H1 (cell line): ENCODE results near the gene ELL. TPM values are rescaled to one million over a fixed set of nuclear protein-coding genes. Genes with fewer than 3 reads are reported as not detected.

Experiments
- CTCF ChIA-PET: fragments of 300-600 bp; sonication (Branson Sonifier 250); formaldehyde crosslinking; loops from one replicate; lab custom pipeline; 2021; ENCODE audit not compliant: partially characterized antibody; lab: Charles Lee
- POLR2A ChIA-PET: fragments of 300-600 bp; sonication (Branson Sonifier 250); formaldehyde crosslinking; loops from one replicate; lab custom pipeline; 2021; ENCODE audit warnings: inconsistent platforms; ENCODE audit not compliant: partially characterized antibody; lab: Charles Lee
- DNase-seq, 2 experiments: peaks; one replicate each; pipeline versions ENCODE4 v3.0.0 to v3.0.0-alpha.2; 2010 to 2022; ENCODE audit warnings: low spot score in 2 of 2, low read depth in 1 of 2, mixed read lengths in 1 of 2
- FAIRE-seq: peaks from 2 replicates; lab custom pipeline; 2011; peaks lifted over from hg19 to GRCh38; lab: Jason Lieb, UNC
- H2AFZ ChIP-seq: 2 replicates; pipeline ENCODE4 v1.8.1; 2012; ENCODE audit warnings: low read length, inconsistent platforms
- H2AK5ac ChIP-seq: 2 replicates; pipeline ENCODE4 v1.6.1; 2013; ENCODE audit warnings: low read depth, low read length
- H2BK120ac ChIP-seq: replicated peaks from 2 replicates; pipeline ENCODE3; 2013; ENCODE audit warnings: low read depth, low read length, inconsistent platforms
- H2BK12ac ChIP-seq: 2 replicates; pipeline ENCODE4 v1.6.1; 2013; ENCODE audit warnings: low read depth, low read length
- H2BK15ac ChIP-seq: 2 replicates; pipeline ENCODE4 v1.6.1; 2013; ENCODE audit warnings: low read length
- H2BK20ac ChIP-seq: 2 replicates; pipeline ENCODE4 v1.6.1; 2013; ENCODE audit warnings: low read length
- H2BK5ac ChIP-seq: 2 replicates; pipeline ENCODE4 v1.6.1; 2013; ENCODE audit warnings: low read depth, low read length
- H3K14ac ChIP-seq: 2 replicates; pipeline ENCODE4 v1.6.1; 2013; ENCODE audit warnings: inconsistent platforms; ENCODE audit not compliant: insufficient read length
- H3K18ac ChIP-seq: 2 replicates; pipeline ENCODE4 v1.6.1; 2013; ENCODE audit warnings: low read length; ENCODE audit errors: extremely low read depth
- H3K23ac ChIP-seq: 2 replicates; pipeline ENCODE4 v1.6.1; 2013; ENCODE audit warnings: inconsistent platforms; ENCODE audit not compliant: insufficient read length
- H3K23me2 ChIP-seq: 2 replicates; pipeline ENCODE4 v1.6.1; 2013; ENCODE audit warnings: low read depth, low read length
- H3K27ac ChIP-seq: 2 replicates; pipeline ENCODE4 v1.6.1; 2011; ENCODE audit warnings: low read depth, low read length, inconsistent platforms
- H3K27me3 ChIP-seq, 4 experiments: replicated peaks in 1 of 4; 1 replicate in 1 of 4; 2 replicates in 3 of 4; pipeline versions ENCODE4 v1.6.1 to v1.8.1; 2011 to 2013; ENCODE audit warnings: low read length in 3 of 4, mild to moderate bottlenecking in 3 of 4, inconsistent platforms in 2 of 4, mixed read lengths in 2 of 4, moderate library complexity in 1 of 4; ENCODE audit not compliant: control insufficient read depth in 3 of 4, insufficient read depth in 3 of 4; ENCODE audit errors: extremely low read depth in 1 of 4
- H3K36me3 ChIP-seq, 4 experiments: 2 replicates each; pipeline versions ENCODE4 v1.6.1 to v1.8.1; 2011 to 2013; ENCODE audit warnings: mild to moderate bottlenecking in 4 of 4, low read length in 3 of 4, moderate library complexity in 2 of 4, control low read depth in 1 of 4, inconsistent platforms in 1 of 4; ENCODE audit not compliant: insufficient read depth in 4 of 4, control insufficient read depth in 2 of 4
- H3K4ac ChIP-seq: replicated peaks from 2 replicates; pipeline ENCODE3; 2013; ENCODE audit warnings: low read length, low read depth, mixed read lengths, inconsistent platforms; ENCODE audit not compliant: insufficient read length
- H3K4me1 ChIP-seq, 4 experiments: replicated peaks in 1 of 4; 1 replicate in 1 of 4; 2 replicates in 3 of 4; pipeline versions ENCODE4 v1.6.1 to v1.8.1; 2011 to 2013; ENCODE audit warnings: low read length in 3 of 4, inconsistent platforms in 2 of 4, mixed read lengths in 1 of 4; ENCODE audit not compliant: insufficient read depth in 4 of 4, control insufficient read depth in 3 of 4
- H3K4me2 ChIP-seq, 2 experiments: 2 replicates each; pipeline versions ENCODE4 v1.6.1 to v1.8.1; 2011 to 2013; ENCODE audit warnings: low read depth in 2 of 2, low read length in 2 of 2, control low read depth in 1 of 2, inconsistent platforms in 1 of 2, mild to moderate bottlenecking in 1 of 2; ENCODE audit not compliant: insufficient read depth in 1 of 2
- H3K4me3 ChIP-seq, 4 experiments: fragments of 200-600, 300-600 bp in 1 of 4; sonication (generic), shearing (Covaris generic), sonication (Bioruptor Twin) in 1 of 4; 2 replicates each; pipeline versions ENCODE4 v1.5.1 to v1.8.1; 2011 to 2016; ENCODE audit warnings: low read length in 4 of 4, low read depth in 3 of 4, control low read depth in 2 of 4, inconsistent platforms in 2 of 4, mild to moderate bottlenecking in 2 of 4, mixed read lengths in 1 of 4, moderate library complexity in 1 of 4; ENCODE audit not compliant: insufficient read depth in 2 of 4; ENCODE audit errors: extremely low read depth in 1 of 4
- H3K56ac ChIP-seq: replicated peaks from 2 replicates; pipeline ENCODE3; 2013; ENCODE audit warnings: low read depth, mild to moderate bottlenecking, mixed read lengths, low read length, inconsistent platforms; ENCODE audit not compliant: insufficient read length
- H3K79me1 ChIP-seq: 2 replicates; pipeline ENCODE4 v1.6.1; 2013; ENCODE audit warnings: low read depth, low read length, control low read depth
- H3K79me2 ChIP-seq, 2 experiments: 2 replicates each; pipeline versions ENCODE4 v1.6.1 to v1.8.1; 2012 to 2013; ENCODE audit warnings: low read length in 2 of 2, mild to moderate bottlenecking in 2 of 2, inconsistent platforms in 1 of 2; ENCODE audit not compliant: insufficient read depth in 2 of 2, control insufficient read depth in 1 of 2
- H3K9ac ChIP-seq, 4 experiments: replicated peaks in 1 of 4; 1 replicate in 1 of 4; 2 replicates in 3 of 4; pipeline versions ENCODE4 v1.6.1 to v1.8.1; 2011 to 2013; ENCODE audit warnings: low read depth in 3 of 4, low read length in 3 of 4, control low read depth in 2 of 4, mild to moderate bottlenecking in 2 of 4, moderate library complexity in 2 of 4, inconsistent platforms in 1 of 4; ENCODE audit errors: extremely low read depth in 1 of 4
- H3K9me3 ChIP-seq, 2 experiments: 2 replicates each; pipeline versions ENCODE4 v1.6.1 to v1.8.1; 2012 to 2013; ENCODE audit warnings: mild to moderate bottlenecking in 2 of 2, moderate library complexity in 2 of 2, control low read depth in 1 of 2, inconsistent platforms in 1 of 2, low read depth in 1 of 2, low read length in 1 of 2, mixed read lengths in 1 of 2; ENCODE audit not compliant: insufficient read depth in 2 of 2
- H4K20me1 ChIP-seq, 2 experiments: replicated peaks in 1 of 2; 2 replicates each; pipeline versions ENCODE3 to v1.8.1; 2011 to 2013; ENCODE audit warnings: inconsistent platforms in 2 of 2, low read length in 2 of 2, mild to moderate bottlenecking in 1 of 2; ENCODE audit not compliant: insufficient read depth in 2 of 2, control insufficient read depth in 1 of 2
- H4K5ac ChIP-seq: 2 replicates; pipeline ENCODE4 v1.6.1; 2013; ENCODE audit warnings: low read length, low read depth, mixed read lengths, inconsistent platforms; ENCODE audit not compliant: insufficient read length
- H4K8ac ChIP-seq: 2 replicates; pipeline ENCODE4 v1.8.0; 2013; ENCODE audit warnings: mild to moderate bottlenecking, moderate library complexity, low read length, inconsistent platforms; ENCODE audit not compliant: insufficient read depth; ENCODE audit errors: extremely low read depth
- H4K91ac ChIP-seq: replicated peaks from 2 replicates; pipeline ENCODE3; 2013; ENCODE audit warnings: low read length, mixed read lengths, inconsistent platforms; ENCODE audit not compliant: insufficient read length
- ASH2L ChIP-seq: fragments of 200-600, 300-600 bp; sonication (generic); IDR thresholded peaks from one replicate; pipeline ENCODE4 v1.7.1; 2017; ENCODE audit warnings: low read length
- BACH1 ChIP-seq: IDR thresholded peaks from 2 replicates; pipeline ENCODE4 v1.6.1; 2012; ENCODE audit warnings: low read length, improper control_type of control experiment
- CBX8 ChIP-seq: fragments of 300-800, 300-1000 bp; sonication (generic); IDR thresholded peaks from 2 replicates; pipeline ENCODE4 v1.7.1; 2016; ENCODE audit warnings: low read depth, low read length, borderline replicate concordance
- CTCF ChIP-seq, 3 experiments: IDR thresholded peaks; 1 replicate in 2 of 3; 2 replicates in 1 of 3; pipeline versions ENCODE4 v1.5.1 to v1.6.1; 2011; ENCODE audit warnings: low read length in 3 of 3, mild to moderate bottlenecking in 3 of 3, inconsistent platforms in 2 of 3, low read depth in 1 of 3, moderate library complexity in 1 of 3; ENCODE audit not compliant: insufficient read depth in 1 of 3; ENCODE audit errors: control extremely low read depth in 1 of 3
- GTF2F1 ChIP-seq: IDR thresholded peaks from 2 replicates; pipeline ENCODE4 v1.6.1; 2012; ENCODE audit warnings: low read depth, low read length, improper control_type of control experiment, borderline replicate concordance
- JUND ChIP-seq: IDR thresholded peaks from 2 replicates; pipeline ENCODE4 v1.6.1; 2011; ENCODE audit warnings: mild to moderate bottlenecking, improper control_type of control experiment, low read length
- KDM1A ChIP-seq: fragments of 200-600, 300-600 bp; sonication (generic); IDR thresholded peaks from 2 replicates; pipeline ENCODE4 v1.7.1; 2016; ENCODE audit warnings: mild to moderate bottlenecking, low read length, borderline replicate concordance
- SP2 ChIP-seq: IDR thresholded peaks from 2 replicates; pipeline ENCODE4 v1.6.1; 2012; ENCODE audit warnings: mild to moderate bottlenecking, low read length, inconsistent platforms
- SP4 ChIP-seq: IDR thresholded peaks from 2 replicates; pipeline ENCODE4 v1.6.1; 2012; ENCODE audit warnings: low read length, inconsistent platforms
- ZNF274 ChIP-seq: IDR thresholded peaks from 2 replicates; pipeline ENCODE4 v1.7.0; 2012; ENCODE audit warnings: low read length, borderline replicate concordance; ENCODE audit errors: extremely low read depth
- WGBS, 2 experiments: shearing (Covaris generic) in 1 of 2; methylation state at CpG; one replicate each; pipeline versions ENCODE4 v1.1.6 to v1.1.7; 2013 to 2015; ENCODE audit warnings: low lambda C conversion rate in 2 of 2, mixed read lengths in 2 of 2, inconsistent platforms in 1 of 2, low coverage in 1 of 2, missing lambda C conversion rate in 1 of 2; ENCODE audit not compliant: insufficient replicate concordance in 2 of 2, insufficient coverage in 1 of 2, insufficient read length in 1 of 2; ENCODE audit errors: extremely low coverage in 1 of 2, missing lambda C conversion rate in 1 of 2; 5-methylcytosine and 5-hydroxymethylcytosine counted together
- polyA plus RNA-seq, 7 experiments: library from polyadenylated mRNA; depleted of rRNA in 3 of 7; stranded (reverse) in 5 of 7; unstranded in 2 of 7; fragments of >200 nt in 5 of 7; fragments of 200-250 nt in 2 of 7; gene quantifications; 1 replicate in 5 of 7; 2 replicates in 1 of 7; 4 replicates in 1 of 7; pipeline versions ENCODE4 v1.2.1 to v1.2.3, GENCODE V29; 2011 to 2013; ENCODE audit warnings: missing spikeins in 2 of 7, mixed read lengths in 2 of 7
- total RNA-seq: library from RNA; stranded (reverse); fragmentation: NEBNext Ultra II Directional; extraction: Animal tissue kit (Norgen Biotek cat#: 25700); gene quantifications from 2 replicates; pipeline ENCODE4 v1.2.1, GENCODE V29; 2021
- TF ChIP-seq, protein P1 (sequence below): IDR thresholded peaks from 2 replicates; pipeline ENCODE4 v1.6.1; 2012; ENCODE audit warnings: inconsistent platforms

Gene ELL
- total and polyA plus RNA-seq, 2 of the 8 experiments (the other 6 are each of a cell fraction or from before 2014, with no cell fraction given), result 5.2 to 10.5 TPM

- Histone ChIP-seq H3K79me2 (peaks cover 0 to 66% of the 10 kb centered on the region in 2 experiments; a peak in 3 of 4 replicates), H3K4me1 (no peaks in the 10 kb centered on the region; a peak in 1 of 7 replicates), H2BK5ac (peak overlapping the region; percentile 26; the same call in 1 of the 2 replicates), H2AK5ac (no peak overlapping the region), H3K27ac (no peak overlapping the region), H3K18ac (no peak overlapping the region), H2AFZ (no peak overlapping the region), H4K91ac (no peak overlapping the region), H3K23ac (no peak overlapping the region), H3K14ac (no peak overlapping the region), H3K27me3 (no peaks in the 10 kb centered on the region), H3K9me3 (no peaks in the 10 kb centered on the region), H3K79me1 (peaks cover 26% of the 10 kb centered on the region), H3K4me3 (no peak overlapping the region), H2BK15ac (no peak overlapping the region), H3K4me2 (no peak overlapping the region), H3K4ac (no peak overlapping the region), H2BK12ac (no peak overlapping the region), H3K9ac (no peak overlapping the region), H2BK120ac (no peak overlapping the region), H2BK20ac (no peak overlapping the region), H3K56ac (no peak overlapping the region), H4K5ac (no peak overlapping the region), H4K20me1 (peaks cover 19 to 51% of the 10 kb centered on the region in 2 experiments), H3K36me3 (no peaks in the 10 kb centered on the region), H4K8ac (peak overlapping the region; percentile 38), H3K23me2 (no peaks in the 10 kb centered on the region)
- DNase-seq (no peak), FAIRE-seq (no peak)
- ChIA-PET POLR2A (interaction anchor here (2.9 kb wide), 1 partner anchor 86 kb away, joined by 9 read pairs; the partner anchor contains the start of gene REX1BD), CTCF (interaction anchor here (0.7 to 32.9 kb wide), 10 partner anchors 12 to 227 kb away, joined by 3 to 458 read pairs (median 4); no protein-coding TSS in a partner anchor)
- 90% methylated on average over 15 of the region's 15 CpGs; no CpG with 5 or more reads in 1 of the 2 experiments for WGBS, 2 experiments
- no peak for TF ChIP-seq SP4
- TF ChIP-seq KDM1A, result no peak
- no peak for TF ChIP-seq JUND
- TF ChIP-seq ASH2L, result no peak
- no peak for TF ChIP-seq CBX8
- no peak for TF ChIP-seq ZNF274
- no peak for TF ChIP-seq BACH1
- TF ChIP-seq, protein P1, sequence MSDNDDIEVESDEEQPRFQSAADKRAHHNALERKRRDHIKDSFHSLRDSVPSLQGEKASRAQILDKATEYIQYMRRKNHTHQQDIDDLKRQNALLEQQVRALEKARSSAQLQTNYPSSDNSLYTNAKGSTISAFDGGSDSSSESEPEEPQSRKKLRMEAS, result no peak
- TF ChIP-seq CTCF (IDR thresholded peaks at IDR 0.05; ENCODE audit: control extremely low read depth in 1 of 3, insufficient read depth in 1 of 3, low read depth in 1 of 3, low read length in 3 of 3), result no peak
- no peak for TF ChIP-seq SP2
- no peak for TF ChIP-seq GTF2F1
These were observed 18.4 kb downstream of the ELL start for GRCh38 chr19:18503337-18503970.
